GM18909 (cell line): ENCODE data around the gene SYNGR3.

Experiments
- ATAC-seq: cut with Tn5 transposase; IDR thresholded peaks from one replicate; pipeline ENCODE4 v1.9.1; 2021; ENCODE audit warnings: mild to moderate bottlenecking; ENCODE audit not compliant: unreplicated experiment, poor library complexity

SYNGR3 gene

DNA sequence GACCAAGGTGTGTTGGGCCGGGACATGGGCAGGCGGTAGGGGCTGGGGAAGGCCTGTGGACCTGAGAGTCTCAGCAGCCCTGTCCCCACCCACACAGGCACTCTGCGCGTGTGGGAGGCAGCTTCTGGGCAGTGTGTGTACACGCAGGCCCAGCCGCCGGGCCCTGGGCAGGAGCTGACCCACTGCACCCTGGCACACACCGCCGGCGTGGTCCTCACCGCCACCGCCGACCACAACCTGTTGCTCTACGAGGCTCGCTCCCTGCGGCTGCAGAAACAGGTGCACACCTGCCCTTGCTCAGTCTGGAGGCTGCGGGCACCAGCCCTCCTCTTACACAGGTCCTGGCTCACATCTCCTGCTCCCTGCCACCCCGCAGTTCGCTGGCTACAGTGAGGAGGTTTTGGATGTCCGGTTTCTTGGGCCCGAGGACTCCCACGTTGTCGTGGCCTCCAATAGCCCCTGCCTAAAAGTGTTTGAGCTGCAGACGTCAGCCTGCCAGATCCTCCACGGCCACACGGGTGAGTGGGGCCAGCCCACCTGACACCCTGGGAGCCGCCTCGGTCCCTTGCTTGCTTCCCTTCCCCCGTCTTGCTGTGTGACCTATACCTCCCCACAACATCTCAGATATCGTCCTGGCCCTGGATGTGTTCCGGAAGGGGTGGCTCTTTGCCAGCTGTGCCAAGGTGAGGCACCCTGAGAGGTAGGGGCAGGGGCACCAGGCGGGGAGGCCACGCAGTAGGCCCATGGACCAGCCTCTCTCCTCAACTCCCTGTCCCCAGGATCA is 14.1 kb upstream of the SYNGR3 start:
- no peak for ATAC-seq

DNA sequence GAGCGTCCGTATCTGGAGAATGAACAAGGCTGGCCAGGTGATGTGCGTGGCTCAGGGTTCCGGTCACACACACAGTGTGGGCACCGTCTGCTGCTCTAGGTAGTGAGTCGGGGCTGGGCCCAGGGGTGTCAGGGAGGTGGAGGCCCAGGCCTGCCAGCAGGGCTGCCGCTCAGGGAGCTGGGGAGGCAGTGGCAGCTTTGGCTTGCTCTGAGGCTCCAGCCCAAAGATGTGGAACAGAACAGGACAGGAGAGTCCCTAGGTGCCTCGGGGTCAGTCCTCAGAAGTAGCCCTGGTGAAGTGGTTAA is 13.6 kb upstream of the SYNGR3 start:
- no peak for ATAC-seq

DNA sequence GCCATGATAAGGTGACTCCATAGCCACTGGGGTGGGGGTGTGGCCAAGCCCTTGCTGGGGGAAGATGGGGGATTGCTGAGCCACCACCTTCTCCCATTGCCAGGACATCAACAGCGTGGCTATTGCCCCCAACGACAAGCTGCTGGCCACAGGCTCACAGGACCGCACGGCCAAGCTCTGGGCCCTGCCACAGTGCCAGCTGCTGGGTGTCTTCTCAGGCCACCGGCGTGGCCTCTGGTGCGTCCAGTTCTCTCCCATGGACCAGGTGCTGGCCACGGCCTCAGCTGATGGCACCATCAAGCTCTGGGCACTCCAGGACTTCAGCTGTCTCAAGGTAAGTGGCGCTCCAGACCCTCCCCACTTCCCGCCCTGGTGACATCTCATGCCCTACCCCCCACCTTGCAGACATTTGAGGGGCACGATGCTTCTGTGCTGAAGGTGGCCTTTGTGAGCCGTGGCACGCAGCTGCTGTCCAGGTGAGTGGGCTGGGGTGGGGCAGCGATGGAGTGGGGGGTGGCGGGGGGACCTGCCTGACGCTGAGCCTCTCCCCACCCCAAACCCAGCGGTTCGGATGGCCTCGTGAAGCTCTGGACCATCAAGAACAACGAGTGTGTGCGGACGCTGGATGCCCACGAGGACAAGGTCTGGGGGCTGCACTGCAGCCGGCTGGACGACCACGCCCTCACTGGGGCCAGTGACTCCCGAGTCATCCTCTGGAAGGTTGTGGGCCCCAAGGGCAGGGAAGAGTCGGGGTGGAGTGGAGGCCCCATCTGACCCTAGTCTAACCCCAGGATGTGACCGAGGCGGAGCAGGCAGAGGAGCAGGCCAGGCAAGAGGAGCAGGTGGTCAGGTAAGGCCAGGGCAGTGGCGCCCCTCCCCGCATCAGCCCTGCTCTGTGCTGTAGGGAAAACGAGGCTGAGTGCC is 12.6 kb upstream of the SYNGR3 start:
- ATAC-seq: no peak

DNA sequence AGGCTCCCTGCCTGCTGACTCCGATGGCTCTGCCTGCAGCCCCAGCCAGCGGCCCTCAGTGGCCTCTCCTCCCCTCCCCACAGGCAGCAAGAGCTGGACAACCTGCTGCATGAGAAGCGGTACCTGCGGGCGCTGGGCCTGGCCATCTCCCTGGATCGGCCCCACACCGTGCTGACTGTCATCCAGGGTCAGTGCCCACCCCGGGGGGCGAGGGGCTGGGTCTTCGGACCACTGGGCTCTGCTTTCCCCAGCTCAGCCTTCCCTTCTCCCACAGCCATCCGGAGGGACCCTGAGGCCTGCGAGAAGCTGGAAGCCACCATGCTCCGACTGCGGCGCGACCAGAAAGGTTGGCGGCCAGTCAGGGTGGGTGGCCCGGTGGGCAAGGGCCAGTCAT is 11.9 kb upstream of the SYNGR3 start:
- ATAC-seq: no peak

DNA sequence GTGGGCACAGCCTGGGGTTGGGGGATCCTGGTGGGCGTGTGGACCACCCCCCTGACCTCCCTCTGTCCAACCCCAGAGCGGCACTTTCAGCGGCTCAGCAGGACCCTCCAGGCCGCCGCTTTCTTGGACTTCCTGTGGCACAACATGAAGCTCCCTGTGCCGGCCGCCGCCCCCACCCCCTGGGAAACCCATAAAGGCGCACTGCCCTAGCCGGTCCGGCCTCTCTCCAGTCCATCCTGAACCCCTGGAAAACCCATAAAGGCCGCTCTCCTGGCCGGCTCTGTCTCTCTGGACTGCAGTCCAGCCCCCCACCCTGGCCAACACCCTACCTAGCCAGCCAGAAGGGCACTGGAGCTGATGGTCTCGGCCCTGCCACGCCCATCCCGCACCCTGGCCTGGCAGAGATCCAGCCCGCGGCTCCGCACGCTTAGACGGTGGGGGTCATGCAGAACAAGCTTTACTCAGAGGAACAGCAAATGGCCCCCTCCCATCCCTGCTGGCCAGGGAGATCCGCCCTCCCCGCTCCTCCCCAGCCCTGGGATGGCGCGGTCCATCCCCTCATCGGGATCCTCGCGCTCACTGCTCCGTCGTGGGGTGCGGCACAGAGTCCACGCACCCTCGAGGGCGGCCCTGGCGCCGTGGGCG is 11.2 kb upstream of the SYNGR3 start:
- no peak for ATAC-seq

DNA sequence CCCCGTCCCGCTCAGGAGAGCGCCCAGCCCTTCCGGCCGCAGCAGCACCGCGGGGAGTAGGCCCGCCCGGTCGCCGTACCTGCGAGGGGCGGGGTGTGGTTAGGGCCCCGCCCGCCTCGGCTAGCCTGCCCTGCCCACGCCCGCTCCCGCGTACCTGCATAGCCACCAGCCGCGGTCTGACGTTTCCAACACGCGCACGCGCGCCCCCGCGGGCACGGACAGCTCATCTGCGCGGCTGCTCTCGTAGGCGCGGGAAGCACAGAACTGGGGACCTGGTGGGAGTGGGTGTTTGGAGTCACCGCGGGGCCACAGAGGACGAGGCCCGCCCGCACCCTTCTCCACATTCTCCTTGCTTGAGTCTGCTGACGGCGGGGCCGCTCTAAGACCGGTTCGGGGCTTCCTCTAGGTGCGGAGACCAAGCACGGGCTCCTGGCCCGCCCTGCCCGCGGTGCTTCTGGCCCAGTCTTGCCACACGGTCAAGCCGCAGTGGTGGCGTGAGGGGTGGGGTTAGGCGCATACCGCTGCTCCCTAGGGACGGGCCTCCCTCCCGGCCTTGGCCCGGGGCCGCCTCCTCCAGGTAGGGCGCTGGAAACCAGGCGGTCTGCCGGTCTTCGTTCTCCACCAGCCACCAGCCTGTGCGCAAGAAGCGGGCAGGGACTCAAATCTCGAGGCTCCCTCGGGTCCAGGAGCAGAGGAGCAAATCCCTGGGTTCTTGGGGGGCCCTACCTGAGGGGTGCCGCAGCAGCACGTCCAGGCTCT is 10.3 kb upstream of the SYNGR3 start:
- no peak for ATAC-seq

DNA sequence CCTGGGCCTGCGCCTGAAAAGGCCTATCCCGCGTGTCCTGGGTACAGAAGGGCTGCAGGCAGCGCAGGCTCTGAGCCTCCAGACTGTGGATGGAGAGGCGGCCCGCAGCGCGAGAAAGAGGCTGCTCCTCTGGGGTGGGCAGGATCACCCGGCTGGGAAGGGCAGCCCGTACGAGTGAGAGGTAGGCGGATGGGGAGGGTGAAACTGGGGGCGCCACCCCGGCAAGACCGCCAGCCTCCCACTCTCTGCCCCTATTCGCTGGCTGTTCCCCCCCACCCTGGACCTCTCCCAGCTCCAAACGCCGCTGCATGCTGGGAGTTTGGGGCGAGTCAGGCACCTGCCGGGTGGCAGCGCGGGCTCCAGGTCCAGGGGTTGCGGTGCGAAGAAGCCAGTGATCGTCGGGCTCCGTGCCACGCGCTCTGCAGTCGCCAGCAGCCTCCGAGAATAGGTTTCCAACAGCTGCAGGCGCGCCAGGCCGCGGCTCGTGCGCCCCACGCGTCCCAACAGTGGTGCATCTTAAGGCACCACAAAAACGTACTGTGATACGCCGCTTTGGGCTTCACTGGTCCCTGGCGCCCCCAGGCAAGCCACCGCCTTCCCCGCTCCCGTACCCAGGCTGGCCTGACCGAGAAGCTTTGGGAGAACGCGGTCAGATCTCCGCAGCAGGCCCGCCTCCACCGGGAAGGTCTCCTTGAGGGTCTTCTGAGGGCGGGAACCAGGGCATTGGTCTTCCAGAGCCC is 9.6 kb upstream of the SYNGR3 start:
- ATAC-seq: no peak

DNA sequence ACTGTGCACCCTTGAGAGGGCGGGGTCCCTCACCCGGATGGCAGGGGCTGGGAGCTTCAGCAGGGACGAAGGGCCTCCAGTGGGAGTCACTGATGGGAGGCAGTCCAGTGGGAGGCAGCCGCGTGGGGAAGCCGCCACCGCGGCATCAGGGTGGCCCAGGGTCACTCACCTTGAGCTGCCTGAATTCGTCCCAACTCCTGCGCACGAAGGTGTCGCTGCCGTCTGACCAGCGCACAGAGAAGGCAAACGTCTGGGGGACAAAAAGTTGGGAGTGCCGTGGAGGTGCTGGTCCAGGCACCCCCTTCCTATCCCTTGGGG is 9.0 kb upstream of the SYNGR3 start:
- no peak for ATAC-seq

DNA sequence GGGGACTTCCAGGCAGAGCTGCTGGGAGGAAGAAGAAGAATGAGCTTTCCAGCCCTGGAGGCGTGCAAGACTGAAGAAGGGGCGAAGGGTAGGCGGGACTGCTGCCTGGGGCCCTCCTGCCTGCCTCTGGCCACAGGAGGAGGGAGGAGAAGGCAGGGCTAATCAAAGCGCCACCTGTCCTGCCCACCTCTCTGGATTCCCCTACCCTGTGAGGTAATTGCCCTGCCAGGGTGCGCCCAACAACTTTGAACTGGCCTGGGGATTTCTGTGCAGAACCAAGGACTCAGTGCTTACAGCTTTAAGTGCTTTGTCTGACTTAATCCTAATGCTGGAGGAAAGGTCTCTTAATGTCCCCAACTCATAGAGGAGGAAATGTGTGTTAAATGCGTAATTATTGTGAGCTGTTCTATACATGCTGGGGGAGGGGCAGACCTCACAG is 8.4 kb upstream of the SYNGR3 start, which contains the start of gene NOXO1:
NOXO1 (minus strand) TSS at position 72 of the 439 bp plus-strand sequence. CDS start 290 bp downstream, outside the sequence.
- ATAC-seq: no peak

DNA sequence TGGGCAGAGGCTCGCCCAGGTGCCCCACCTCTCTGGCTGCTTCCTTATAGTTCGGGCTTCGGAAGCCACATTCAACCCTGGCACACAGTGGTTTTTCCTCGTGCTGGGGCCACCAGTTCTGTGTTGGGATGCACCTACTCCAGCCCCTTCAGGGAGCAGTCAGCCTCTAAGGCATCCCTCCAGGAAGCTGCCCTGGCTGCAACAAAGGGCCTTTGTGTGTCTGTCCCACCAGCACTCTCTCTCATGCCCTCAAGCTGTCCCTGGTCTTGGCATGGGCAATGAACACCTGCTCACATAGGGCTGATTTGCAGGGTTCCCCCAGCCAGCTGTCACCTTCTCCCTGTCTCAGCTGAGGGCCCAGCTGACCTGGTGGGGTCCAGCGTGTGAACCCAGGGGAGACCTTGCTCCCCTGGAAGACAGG is 7.7 kb upstream of the SYNGR3 start:
- ATAC-seq: no peak

DNA sequence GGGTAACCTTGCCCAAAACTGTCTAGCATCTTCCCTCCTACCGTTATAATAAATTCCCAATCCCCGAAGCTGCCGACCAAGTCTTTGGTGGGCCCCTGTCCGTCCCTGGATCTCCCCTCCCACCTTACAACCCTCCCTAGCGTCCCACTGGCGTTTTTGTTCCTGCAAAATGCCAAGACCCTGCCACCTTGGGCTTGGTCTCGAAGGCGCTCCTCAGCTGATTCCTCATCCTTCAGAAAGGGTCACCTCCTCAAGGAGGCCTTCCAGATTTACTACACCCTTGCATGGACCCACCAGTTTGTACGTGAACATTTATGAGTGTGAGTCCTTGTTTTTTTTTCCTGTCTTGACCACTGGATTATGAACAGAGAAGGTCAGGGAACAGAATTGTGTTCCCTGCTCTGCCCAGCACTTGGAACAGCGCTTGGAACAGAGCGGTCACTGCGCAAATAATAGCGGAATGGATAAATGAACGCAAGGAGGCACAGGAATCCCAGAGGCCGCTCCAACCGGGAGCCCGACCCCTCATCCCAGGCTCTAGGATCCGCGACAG is 6.7 kb upstream of the SYNGR3 start:
- no peak for ATAC-seq

DNA sequence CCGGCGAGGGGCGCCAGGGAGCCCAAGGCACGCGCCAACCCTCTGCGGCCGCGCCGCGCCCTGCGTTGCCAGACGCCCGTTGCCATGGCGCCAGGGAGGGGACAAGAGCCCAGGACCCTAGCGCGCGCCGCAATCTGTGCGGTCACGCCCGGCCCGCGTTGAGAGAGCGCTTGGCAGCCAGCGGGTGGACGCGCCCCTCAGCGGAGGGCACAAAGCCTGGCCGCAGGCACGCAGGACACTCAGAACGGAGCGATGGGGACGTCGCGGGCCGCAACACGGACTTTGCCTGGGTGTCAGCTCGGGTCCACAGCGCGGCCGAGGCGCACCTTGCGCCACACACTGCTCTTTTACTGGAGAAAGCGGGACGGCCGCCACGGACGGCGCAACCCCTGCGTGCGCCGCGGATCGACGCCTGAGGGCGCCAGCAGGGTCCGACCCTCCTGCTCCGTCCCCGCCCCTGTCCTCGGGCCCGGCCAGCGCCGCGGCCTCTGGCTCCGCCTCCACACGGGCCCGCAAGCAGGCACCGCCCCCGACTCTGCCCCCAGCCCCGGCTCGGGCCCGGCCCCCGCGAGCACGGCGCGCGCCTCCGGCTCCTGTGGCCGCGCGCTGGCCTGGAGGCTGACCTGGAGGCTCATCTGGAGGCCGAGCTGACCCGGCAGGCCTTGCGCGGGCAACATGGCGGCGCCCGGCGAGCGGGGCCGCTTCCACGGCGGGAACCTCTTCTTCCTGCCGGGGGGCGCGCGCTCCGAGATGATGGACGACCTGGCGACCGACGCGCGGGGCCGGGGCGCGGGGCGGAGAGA is 6.0 kb upstream of the SYNGR3 start, which contains the start of gene GFER:
GFER (plus strand) TSS at position 650 of the 803 bp plus-strand sequence; CDS start at position 676, 26 bp downstream.
- ATAC-seq: peak; percentile 83

DNA sequence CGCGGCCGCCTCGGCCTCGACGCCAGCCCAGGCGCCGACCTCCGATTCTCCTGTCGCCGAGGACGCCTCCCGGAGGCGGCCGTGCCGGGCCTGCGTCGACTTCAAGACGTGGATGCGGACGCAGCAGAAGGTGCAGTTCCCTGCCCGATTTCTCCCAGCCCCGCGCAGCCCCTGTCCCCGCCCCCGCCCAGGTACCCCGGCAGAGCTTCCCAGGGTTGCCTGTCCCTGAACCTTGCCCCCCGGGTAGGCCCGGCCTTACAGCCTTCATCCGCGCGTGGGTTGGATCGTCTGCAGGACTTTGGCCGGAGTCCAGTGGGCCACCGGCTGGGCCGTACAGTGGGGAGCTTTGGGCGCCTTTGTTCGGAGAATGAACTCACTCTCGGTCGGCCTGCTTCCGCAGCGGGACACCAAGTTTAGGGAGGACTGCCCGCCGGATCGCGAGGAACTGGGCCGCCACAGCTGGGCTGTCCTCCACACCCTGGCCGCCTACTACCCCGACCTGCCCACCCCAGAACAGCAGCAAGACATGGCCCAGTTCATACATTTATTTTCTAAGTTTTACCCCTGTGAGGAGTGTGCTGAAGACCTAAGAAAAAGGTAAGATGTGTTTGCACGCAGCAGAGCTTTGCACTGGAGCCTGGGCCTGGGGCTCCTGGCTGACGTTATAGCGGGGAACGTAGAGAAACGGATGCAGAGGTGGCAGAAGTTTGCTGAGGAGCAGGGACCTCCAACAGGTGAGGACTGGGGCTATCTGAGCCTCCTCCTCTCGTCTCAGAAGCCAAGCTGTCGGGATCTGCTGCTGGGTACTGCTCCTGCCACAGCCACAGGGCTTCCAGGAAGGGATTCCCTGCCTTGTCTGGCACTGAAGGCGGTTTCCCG is 5.2 kb upstream of the SYNGR3 start:
- ATAC-seq: no peak

DNA sequence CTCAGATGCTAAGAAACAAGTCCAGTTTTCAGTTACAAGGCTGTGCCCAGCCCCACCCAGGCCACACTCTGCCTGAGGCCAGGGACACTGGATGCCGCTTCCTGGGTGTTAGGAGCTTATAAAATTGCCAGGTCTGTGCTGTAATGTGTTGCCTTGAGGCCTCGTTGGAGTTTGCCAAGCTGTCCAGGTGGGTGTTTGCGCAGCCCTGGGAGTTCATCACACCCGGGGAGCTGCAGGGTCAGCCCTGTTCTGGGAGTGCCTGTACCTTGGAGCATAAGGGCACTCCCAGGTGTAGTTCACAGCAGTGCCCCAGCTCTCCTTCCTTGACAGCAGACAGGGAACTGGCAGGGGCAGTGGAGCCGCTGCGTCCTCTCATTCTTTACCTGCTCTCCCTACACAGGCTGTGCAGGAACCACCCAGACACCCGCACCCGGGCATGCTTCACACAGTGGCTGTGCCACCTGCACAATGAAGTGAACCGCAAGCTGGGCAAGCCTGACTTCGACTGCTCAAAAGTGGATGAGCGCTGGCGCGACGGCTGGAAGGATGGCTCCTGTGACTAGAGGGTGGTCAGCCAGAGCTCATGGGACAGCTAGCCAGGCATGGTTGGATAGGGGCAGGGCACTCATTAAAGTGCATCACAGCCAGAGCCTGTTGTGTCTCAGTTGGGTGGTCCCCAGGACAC is 4.2 kb upstream of the SYNGR3 start:
- ATAC-seq: no peak

DNA sequence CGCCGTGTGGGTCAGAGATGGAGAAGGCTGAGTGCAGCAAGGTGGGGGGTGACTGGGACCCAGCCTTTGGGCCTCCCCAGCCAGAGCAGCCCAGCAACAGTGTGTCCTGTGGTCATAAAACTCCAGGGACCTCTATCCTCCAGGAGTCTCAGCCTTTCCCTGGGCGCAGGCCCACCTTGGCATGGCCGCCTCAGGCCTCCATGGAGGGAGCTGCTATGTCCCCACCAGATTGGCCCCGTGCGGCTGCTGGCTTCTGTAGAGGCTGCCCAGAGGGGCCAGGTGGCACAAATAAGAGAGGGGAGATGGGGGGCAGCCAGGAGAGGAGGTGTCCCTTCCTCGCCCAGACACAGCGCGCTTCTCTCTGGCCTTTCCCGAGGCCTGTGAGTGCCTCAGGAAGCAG is 2.6 kb upstream of the SYNGR3 start:
- no peak for ATAC-seq

DNA sequence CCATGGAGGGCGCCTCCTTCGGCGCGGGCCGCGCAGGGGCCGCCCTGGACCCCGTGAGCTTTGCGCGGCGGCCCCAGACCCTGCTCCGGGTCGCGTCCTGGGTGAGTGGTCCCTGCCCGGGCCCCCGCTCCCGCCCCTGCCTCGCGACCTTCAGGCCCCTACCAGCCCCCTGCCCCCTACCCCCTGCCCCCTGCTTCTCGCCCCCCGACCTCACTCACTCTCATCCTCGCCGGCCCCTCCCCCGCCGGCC is 256 bp downstream of the SYNGR3 start:
- ATAC-seq: no peak

DNA sequence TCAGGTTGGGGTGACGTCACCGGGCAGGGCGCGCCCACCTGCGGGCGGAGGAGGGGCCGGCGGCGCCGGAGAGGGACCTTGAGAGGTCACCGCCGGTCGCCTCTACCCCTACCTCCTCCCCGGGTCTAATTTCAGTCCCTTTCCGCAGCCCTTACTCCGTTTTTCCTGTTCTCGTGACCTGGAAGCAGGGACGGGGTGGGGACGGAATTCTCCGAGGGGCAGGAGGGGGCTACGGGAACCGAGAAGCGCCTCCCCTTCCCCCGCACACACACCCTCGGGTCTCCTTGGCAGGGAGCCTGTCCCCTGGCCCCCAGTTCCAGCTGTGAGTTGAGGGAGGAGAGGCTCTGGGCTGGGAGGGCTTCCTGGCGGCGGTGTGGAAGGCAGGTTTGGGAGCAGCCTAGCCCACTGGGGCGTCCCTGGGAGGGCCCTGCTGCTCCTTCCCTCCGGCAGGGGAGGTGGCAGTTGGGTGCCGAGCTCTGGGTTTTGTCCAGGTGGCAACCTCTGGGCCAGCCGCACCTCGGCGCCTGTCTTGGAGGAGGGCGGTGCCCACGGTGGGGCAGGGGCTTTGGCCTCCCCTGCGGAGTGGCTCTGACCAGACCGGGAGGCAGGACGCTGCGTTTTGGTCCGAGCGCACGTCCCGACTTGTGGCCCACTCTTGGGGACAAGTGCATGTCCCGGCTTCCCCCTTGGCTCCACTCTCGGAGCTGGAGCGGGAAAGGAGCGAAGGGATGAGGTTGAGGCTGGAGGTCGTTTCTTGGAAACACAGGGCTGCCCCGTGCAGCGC is 773 bp downstream of the SYNGR3 start:
- no peak for ATAC-seq
